ENCODE results near the gene STXBP3.

GRCh38 chr1:108791790-108792189 is 45.3 kb downstream of the STXBP3 start:
- no peak for TF ChIP-seq CTCF (IDR thresholded peaks at IDR 0.05)
- TF ChIP-seq POLR2A (IDR thresholded peaks at IDR 0.05), result no peak

Data from uterus (tissue), 2 donors.